Adipose tissue (tissue), 3 donors: ENCODE measurements around the gene TRAF2. TPM values are rescaled to one million over a fixed set of nuclear protein-coding genes. Genes with fewer than 3 reads are reported as not detected.
A peak's percentile ranks its signal among the peaks of the same experiment; 100 is the strongest.

Source experiments
- H3K27ac ChIP-seq: one replicate; pipeline ENCODE4 v1.5.1; 2013; ENCODE audit warnings: low read depth, low read length
- WGBS, 3 donors: extraction: QIAGEN DNeasy Blood & Tissue Kit; methylation state at CpG; one replicate each; pipeline ENCODE4 v1.1.7; 2013; 5-methylcytosine and 5-hydroxymethylcytosine counted together
- polyA plus RNA-seq, 3 donors: library from polyadenylated mRNA; stranded (reverse); fragments of 200-250 nt; gene quantifications; one replicate each; pipeline ENCODE4 v1.2.3, GENCODE V29; 2013
- donor health status: healthy with polysubstance abuse.
- donor health status: Bipolar disorder and iron deficiency.
- donor health status: healthy.

Gene TRAF2
- polyA plus RNA-seq, 3 donors = 4.0 to 7.2 (median 4.7) TPM

GRCh38 chr9:136845465-136846260 lies 40.7 kb upstream of the TRAF2 start:
- 18 to 69% (median 29%) methylated on average over 88 to 102 of the region's 102 CpGs for WGBS, 3 donors

GRCh38 chr9:136846376-136847087 lies 39.8 kb upstream of the TRAF2 start:
- WGBS, 3 donors = 6 to 44% (median 6%) methylated on average over 91 to 98 of the region's 98 CpGs
- H3K27ac ChIP-seq = no peak overlapping the region

More at GRCh38 chr9:136845465-136846260, 40.7 kb upstream of the TRAF2 start:
- no peak overlapping the region for H3K27ac ChIP-seq

GRCh38 chr9:136847088-136847825 lies 39.1 kb upstream of the TRAF2 start:
- 1 to 34% (median 4%) methylated on average over 43 to 74 of the region's 75 CpGs for WGBS, 3 donors
- H3K27ac ChIP-seq = no peak overlapping the region

- no peak overlapping the region for H3K27ac ChIP-seq
- 1% methylated on average over 47 to 48 of the region's 48 CpGs for WGBS, 3 donors
Measured at GRCh38 chr9:136847826-136848392, 38.4 kb upstream of the TRAF2 start.

- H3K27ac ChIP-seq = peak overlapping the region; percentile 3
- WGBS, 3 donors = 0 to 1% (median 1%) methylated on average over 43 to 47 of the region's 53 CpGs
Measured at GRCh38 chr9:136848393-136849037, 37.8 kb upstream of the TRAF2 start.

- H3K27ac ChIP-seq = peak within 1 kb of the TSS; percentile 73
- 0 to 1% (median 0%) methylated on average over 67 to 77 of the region's 77 CpGs for WGBS, 3 donors
Measured at GRCh38 chr9:136849038-136849959, 37.0 kb upstream of the TRAF2 start, which contains the start of gene PHPT1. PHPT1 (plus strand) TSS chr9:136849409; CDS start chr9:136849431, 22 bp downstream.

- no peak overlapping the region for H3K27ac ChIP-seq
- WGBS, 3 donors = 41 to 57% (median 47%) methylated on average over 42 to 43 of the region's 43 CpGs
Measured at GRCh38 chr9:136849960-136850865, 36.1 kb upstream of the TRAF2 start.

- no peak overlapping the region for H3K27ac ChIP-seq
- 69 to 86% (median 82%) methylated on average over 23 of the region's 23 CpGs for WGBS, 3 donors
Measured at GRCh38 chr9:136850866-136851775, 35.2 kb upstream of the TRAF2 start.

GRCh38 chr9:136851941-136852663 lies 34.2 kb upstream of the TRAF2 start, which contains the start of gene MAMDC4:
MAMDC4 (plus strand) TSS chr9:136852346; CDS start chr9:136852417, 71 bp downstream.
- WGBS, 3 donors = 47 to 77% (median 72%) methylated on average over 22 to 23 of the region's 23 CpGs
- H3K27ac ChIP-seq = no peak within 1 kb of the TSS

GRCh38 chr9:136852664-136853595 lies 33.4 kb upstream of the TRAF2 start:
- H3K27ac ChIP-seq = no peak overlapping the region
- WGBS, 3 donors = 84 to 89% (median 87%) methylated on average over 26 to 29 of the region's 29 CpGs

GRCh38 chr9:136853596-136854112 lies 32.7 kb upstream of the TRAF2 start:
- no peak overlapping the region for H3K27ac ChIP-seq
- 80 to 89% (median 84%) methylated on average over 18 of the region's 18 CpGs for WGBS, 3 donors

- H3K27ac ChIP-seq = no peak overlapping the region
- WGBS, 3 donors = 74 to 81% (median 79%) methylated on average over 28 to 30 of the region's 30 CpGs
Measured at GRCh38 chr9:136854113-136854841, 32.0 kb upstream of the TRAF2 start.
